ENCODE measurements around the gene NOP9. TPM values are rescaled to one million over a fixed set of nuclear protein-coding genes. Genes with fewer than 3 reads are reported as not detected.

NOP9 gene
- total RNA-seq, 1 experiment from 2014 or later, result 33.0 TPM

GRCh38 chr14:24271134-24271833 lies 28.4 kb upstream of the NOP9 start, which contains the start of gene RABGGTA:
Gene RABGGTA (minus strand): TSS chr14:24271597. CDS start chr14:24271115, 482 bp downstream.
- no peaks in the 10 kb centered on the region for H3K4me1 ChIP-seq
- H3K36me3 ChIP-seq, result no peaks in the 10 kb centered on the region
- DNase-seq, result peak; percentile 87 to 90
- no peaks in the 10 kb centered on the region for H3K9me3 ChIP-seq (replicated peaks)
- peak within 1 kb of the TSS; percentile 80 for H3K4me3 ChIP-seq
- H3K27me3 ChIP-seq, result no peaks in the 10 kb centered on the region
- H3K27ac ChIP-seq, result peak within 1 kb of the TSS; percentile 72

GRCh38 chr14:24271834-24272263 lies 27.8 kb upstream of the NOP9 start:
- no peak for DNase-seq
- Histone ChIP-seq H3K27ac (no peak overlapping the region; the same call in 1 of the 2 replicates), H3K27me3 (no peaks in the 10 kb centered on the region), H3K4me1 (no peaks in the 10 kb centered on the region), H3K9me3 (replicated peaks) (no peaks in the 10 kb centered on the region), H3K4me3 (peak overlapping the region; percentile 80), H3K36me3 (no peaks in the 10 kb centered on the region)

GRCh38 chr14:24272467-24272866 lies 27.2 kb upstream of the NOP9 start:
- Histone ChIP-seq H3K27ac (no peak overlapping the region), H3K36me3 (no peaks in the 10 kb centered on the region), H3K9me3 (replicated peaks) (no peaks in the 10 kb centered on the region), H3K4me1 (no peaks in the 10 kb centered on the region), H3K4me3 (no peak overlapping the region), H3K27me3 (no peaks in the 10 kb centered on the region)
- DNase-seq, result no peak

DNA sequence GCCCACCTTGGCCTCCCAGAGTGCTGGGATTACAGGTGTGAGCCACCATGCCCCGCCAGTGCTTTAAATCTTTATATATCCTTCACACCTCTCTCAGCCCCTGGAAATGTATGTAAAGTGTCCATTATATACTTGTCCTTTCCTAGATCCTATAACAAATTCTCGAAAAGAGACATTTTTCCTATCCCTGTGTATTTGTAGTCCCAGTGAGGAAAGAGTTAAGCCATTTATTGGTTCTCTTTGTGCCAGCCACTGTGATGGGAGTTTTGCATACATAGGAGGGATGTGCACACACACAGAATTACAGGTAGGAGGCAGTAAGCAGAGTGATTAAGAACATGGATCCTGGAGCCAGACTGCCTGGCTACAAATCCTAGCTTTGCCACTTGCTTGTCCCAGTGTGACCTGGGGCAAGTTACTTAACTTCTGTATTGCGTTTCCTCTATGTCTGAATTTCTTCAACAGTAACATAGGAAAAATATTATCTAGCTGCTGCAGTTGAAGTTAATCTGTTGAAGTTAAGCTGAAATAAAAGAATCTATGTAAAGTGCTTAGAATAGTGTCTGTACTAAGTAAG lies 26.1 kb upstream of the NOP9 start:
- Histone ChIP-seq H3K9me3 (replicated peaks) (no peaks in the 10 kb centered on the region), H3K27ac (no peak overlapping the region), H3K36me3 (no peaks in the 10 kb centered on the region), H3K4me1 (no peaks in the 10 kb centered on the region), H3K27me3 (no peaks in the 10 kb centered on the region), H3K4me3 (no peak overlapping the region)
- DNase-seq, result no peak

DNA sequence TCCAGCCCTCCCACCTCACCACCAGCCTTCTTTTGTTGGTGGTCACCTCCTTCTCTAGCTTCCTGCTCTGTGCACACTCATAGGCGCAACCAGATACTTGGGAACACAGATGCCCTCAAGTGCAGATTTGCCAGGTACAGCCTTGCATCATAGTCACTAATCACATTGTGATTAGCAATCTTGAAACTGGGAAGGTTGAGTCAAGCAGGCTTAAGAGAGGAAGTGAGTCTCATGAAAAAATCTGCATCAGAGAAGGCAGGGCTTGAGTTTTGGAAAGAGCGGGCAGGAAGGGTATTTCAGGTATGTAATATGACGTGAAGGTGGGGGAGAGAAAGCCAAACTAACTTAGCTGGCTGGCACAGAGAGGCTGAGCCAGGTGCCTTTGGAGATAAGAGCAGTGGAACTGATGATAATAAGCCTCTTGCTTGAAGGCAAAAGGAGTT lies 25.5 kb upstream of the NOP9 start:
- H3K36me3 ChIP-seq, result no peaks in the 10 kb centered on the region
- DNase-seq, result no peak
- H3K27ac ChIP-seq, result no peak overlapping the region
- H3K9me3 ChIP-seq (replicated peaks), result no peaks in the 10 kb centered on the region
- H3K4me3 ChIP-seq, result no peak overlapping the region
- no peaks in the 10 kb centered on the region for H3K27me3 ChIP-seq
- no peaks in the 10 kb centered on the region for H3K4me1 ChIP-seq

DNA sequence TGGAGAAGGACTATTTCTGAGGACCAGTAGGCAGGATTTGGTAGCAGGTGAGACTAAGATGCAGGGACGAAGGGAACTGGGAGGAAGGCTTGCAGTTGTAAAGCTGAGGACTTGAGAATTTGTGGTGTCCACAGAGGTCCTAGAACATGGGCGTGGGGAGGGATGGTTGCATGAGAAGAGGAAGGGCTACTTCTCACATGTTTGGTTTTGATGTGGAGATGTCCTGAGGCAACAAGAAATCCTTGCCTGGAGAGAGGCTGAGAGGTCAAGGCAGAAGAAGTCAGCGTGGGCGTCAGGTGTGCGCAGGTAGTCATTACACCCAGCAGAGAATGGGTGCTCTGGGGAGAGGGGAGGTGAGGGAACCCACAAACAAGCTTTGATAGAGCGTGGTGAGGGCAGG lies 22.6 kb upstream of the NOP9 start:
- Histone ChIP-seq H3K36me3 (no peaks in the 10 kb centered on the region), H3K27ac (no peak overlapping the region), H3K4me1 (no peaks in the 10 kb centered on the region), H3K27me3 (no peaks in the 10 kb centered on the region), H3K4me3 (no peak overlapping the region), H3K9me3 (replicated peaks) (no peaks in the 10 kb centered on the region)
- DNase-seq, result no peak

- Histone ChIP-seq H3K27ac (no peak overlapping the region), H3K4me3 (no peak overlapping the region), H3K9me3 (replicated peaks) (no peaks in the 10 kb centered on the region), H3K27me3 (no peaks in the 10 kb centered on the region), H3K36me3 (no peaks in the 10 kb centered on the region), H3K4me1 (no peaks in the 10 kb centered on the region)
- DNase-seq, result no peak
These were observed 21.9 kb upstream of the NOP9 start for GRCh38 chr14:24277606-24278321.

- H3K36me3 ChIP-seq, result no peaks in the 10 kb centered on the region
- no peaks in the 10 kb centered on the region for H3K4me1 ChIP-seq
- H3K27ac ChIP-seq, result no peak overlapping the region
- H3K4me3 ChIP-seq, result no peak overlapping the region
- DNase-seq, result no peak
- no peaks in the 10 kb centered on the region for H3K9me3 ChIP-seq (replicated peaks)
- H3K27me3 ChIP-seq, result no peaks in the 10 kb centered on the region
These were observed 21.2 kb upstream of the NOP9 start for GRCh38 chr14:24278424-24278823.

DNA sequence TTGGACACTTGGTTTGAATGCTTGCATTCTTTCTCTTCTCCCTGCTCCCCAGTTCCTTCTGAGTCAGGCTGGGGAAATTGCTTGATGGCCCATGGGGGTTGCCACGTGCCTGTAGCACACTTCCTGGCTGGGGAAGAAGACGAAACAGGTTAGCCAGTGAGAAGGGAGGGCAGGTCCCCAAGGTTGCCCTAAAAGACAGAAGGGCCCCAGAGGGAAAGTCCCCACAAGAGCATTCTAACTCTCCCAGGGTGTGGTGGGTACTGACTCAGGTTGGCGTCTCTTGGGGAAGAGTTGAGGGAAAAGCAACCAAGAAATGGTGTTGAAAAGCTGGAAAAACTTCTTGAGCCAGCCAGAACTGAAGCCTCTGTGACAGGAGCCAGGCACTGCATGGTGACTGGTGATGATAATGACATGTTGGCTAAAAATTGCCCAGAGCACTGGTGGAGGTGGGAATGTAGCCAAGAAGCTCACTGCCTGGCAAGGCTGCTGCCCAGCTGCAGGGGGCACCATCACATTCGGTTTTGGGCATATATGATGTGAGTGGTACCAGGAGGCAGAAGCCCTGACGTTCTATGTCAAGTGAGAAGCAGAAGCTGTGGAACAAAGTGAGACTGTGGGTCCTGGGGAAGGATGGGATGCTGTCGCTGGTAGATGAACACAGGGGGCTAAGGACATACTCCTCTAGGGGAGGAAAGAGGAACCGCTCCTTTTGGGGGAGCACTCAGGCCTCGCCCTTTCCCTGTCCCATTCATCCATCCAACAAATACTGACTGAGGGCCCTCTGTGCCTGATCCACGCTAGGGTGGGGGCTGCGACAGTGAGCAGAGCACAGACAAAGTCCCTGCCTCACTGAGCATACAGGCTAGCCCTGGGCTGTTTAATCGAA lies 20.1 kb upstream of the NOP9 start:
- H3K27ac ChIP-seq, result no peak overlapping the region
- no peaks in the 10 kb centered on the region for H3K36me3 ChIP-seq
- H3K4me3 ChIP-seq, result no peak overlapping the region
- DNase-seq, result no peak
- H3K27me3 ChIP-seq, result no peaks in the 10 kb centered on the region
- H3K9me3 ChIP-seq (replicated peaks), result no peaks in the 10 kb centered on the region
- H3K4me1 ChIP-seq, result no peaks in the 10 kb centered on the region

DNA sequence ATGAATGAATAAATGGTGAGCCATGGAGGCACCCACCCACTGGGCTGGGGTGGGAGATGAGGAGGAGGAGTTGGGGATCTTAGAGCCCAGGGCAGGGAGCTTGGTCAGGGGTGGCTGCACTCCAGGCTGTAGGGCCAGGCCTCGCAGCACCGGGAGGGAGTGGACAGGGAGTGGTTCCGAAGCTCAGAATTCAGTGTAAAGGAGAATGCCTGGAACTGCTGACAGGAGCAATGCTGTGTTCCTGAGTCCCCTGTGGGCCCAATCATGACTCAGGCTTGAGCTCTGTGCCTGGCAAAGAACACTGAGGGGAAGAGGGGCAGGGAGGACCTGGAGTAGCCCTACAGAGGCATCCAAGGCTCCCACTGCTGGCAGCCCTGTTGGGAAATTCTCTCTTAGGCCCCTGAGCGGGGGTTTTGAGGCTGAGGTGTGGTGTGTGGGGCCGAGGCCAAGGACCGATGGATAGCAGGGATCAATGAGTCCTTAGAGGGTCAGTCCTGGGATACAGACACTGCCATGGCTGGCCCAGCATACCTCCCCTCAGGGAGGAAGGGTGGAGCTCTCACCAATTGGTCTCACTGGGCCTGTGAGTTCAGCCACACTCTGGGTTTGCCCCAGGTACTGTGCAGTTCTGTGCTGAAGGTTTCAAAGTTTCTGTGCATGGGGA lies 18.7 kb upstream of the NOP9 start:
- no peak for DNase-seq

DNA sequence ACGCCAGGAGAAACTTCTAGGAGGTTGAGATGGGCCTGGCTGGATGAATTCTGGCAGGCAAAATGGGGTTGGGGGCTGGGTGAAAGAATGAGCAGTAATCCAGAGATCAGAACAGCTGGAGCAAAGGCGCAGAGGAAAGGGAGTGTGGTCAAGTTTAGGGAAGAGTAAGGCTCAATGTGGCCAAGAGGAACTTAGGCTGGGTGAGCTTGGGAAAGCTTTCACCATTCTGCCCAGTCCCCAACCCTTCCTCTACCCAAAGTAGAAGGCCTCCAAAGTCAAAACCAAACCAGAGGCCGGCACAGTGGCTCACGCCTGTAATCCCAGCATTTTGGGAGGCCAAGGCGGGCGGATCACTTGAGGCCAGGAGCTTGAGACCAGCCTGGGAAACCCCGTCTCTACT lies 18.0 kb upstream of the NOP9 start:
- Histone ChIP-seq H3K27ac (no peak overlapping the region), H3K27me3 (no peaks in the 10 kb centered on the region)
- no peak for DNase-seq

More for the DNA sequence above, 18.7 kb upstream of the NOP9 start:
- Histone ChIP-seq H3K27me3 (no peaks in the 10 kb centered on the region), H3K4me3 (no peak overlapping the region), H3K27ac (no peak overlapping the region), H3K4me1 (no peaks in the 10 kb centered on the region), H3K36me3 (no peaks in the 10 kb centered on the region), H3K9me3 (replicated peaks) (no peaks in the 10 kb centered on the region)

DNA sequence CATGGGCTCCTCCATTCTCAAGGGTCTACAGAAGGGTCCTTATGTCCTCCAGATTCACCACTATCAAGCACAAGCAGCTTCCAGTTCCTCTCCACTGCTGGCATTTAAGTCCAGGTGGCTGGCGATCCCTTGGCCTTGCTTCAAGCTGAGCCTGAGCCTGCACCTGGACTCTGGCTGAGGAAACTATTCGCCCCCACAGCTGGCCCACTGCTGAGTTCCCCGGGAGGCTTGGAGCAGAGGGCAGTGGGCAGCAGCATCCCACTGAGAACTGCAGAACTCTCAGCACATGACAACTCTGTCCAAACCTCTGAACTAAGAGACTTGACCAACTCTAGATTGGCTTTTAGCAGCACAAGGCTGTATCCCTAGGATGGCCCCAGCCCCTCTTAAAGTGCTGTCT lies 16.9 kb upstream of the NOP9 start:
- Histone ChIP-seq H3K27ac (no peak overlapping the region), H3K27me3 (no peaks in the 10 kb centered on the region), H3K9me3 (replicated peaks) (no peaks in the 10 kb centered on the region), H3K36me3 (no peaks in the 10 kb centered on the region), H3K4me3 (no peak overlapping the region), H3K4me1 (no peaks in the 10 kb centered on the region)
- no peak for DNase-seq

More for the DNA sequence above, 18.0 kb upstream of the NOP9 start:
- no peaks in the 10 kb centered on the region for H3K9me3 ChIP-seq (replicated peaks)
- H3K36me3 ChIP-seq, result no peaks in the 10 kb centered on the region
- H3K4me1 ChIP-seq, result no peaks in the 10 kb centered on the region
- no peak overlapping the region for H3K4me3 ChIP-seq

GRCh38 chr14:24283796-24284460 lies 15.7 kb upstream of the NOP9 start:
- H3K4me1 ChIP-seq, result no peaks in the 10 kb centered on the region
- DNase-seq, result no peak
- no peaks in the 10 kb centered on the region for H3K27me3 ChIP-seq
- no peak overlapping the region for H3K27ac ChIP-seq
- no peaks in the 10 kb centered on the region for H3K36me3 ChIP-seq
- no peaks in the 10 kb centered on the region for H3K9me3 ChIP-seq (replicated peaks)
- no peak overlapping the region for H3K4me3 ChIP-seq
